ENCODE measurements around the gene VPS4B.

- TF ChIP-seq EZH2phosphoT487 (IDR thresholded peaks at IDR 0.05; ENCODE audit: insufficient read depth, low read depth) (no peak), EZH2 (IDR thresholded peaks at IDR 0.05; ENCODE audit: insufficient read depth, poor library complexity, severe bottlenecking) (no peak)
These were observed 43.2 kb downstream of the VPS4B start for GRCh38 chr18:63378919-63379638.
